ENCODE results near the gene MCC. TPM values are rescaled to one million over a fixed set of nuclear protein-coding genes. Genes with fewer than 3 reads are reported as not detected.

MCC gene
- total and polyA plus RNA-seq, 2 donors (not counting 1 experiment from before 2014, with no cell fraction given): 0.09 to 0.32 TPM

DNA sequence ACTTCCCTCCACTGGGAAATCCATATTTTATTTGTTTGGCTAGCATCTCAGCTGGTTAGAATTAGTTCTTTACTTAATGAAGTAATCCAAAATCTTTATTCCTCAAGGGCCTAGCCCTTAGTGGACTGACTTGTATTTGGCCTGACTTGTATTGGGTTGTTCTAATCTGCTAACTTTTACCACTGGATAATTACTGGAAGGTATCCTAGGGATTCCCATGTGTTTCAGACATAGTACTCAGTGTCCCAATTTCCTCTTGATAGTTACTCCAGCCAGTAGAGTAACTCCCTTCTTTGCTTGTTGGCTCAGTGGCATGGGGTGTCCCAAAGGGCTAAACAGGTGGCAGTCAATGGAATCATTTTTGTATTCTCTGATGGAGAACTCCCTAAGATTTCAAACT lies 355.7 kb downstream of the MCC start:
- no peak for ATAC-seq (ENCODE audit: low read depth)
- no peak overlapping the region for H3K27ac Mint-ChIP-seq

DNA sequence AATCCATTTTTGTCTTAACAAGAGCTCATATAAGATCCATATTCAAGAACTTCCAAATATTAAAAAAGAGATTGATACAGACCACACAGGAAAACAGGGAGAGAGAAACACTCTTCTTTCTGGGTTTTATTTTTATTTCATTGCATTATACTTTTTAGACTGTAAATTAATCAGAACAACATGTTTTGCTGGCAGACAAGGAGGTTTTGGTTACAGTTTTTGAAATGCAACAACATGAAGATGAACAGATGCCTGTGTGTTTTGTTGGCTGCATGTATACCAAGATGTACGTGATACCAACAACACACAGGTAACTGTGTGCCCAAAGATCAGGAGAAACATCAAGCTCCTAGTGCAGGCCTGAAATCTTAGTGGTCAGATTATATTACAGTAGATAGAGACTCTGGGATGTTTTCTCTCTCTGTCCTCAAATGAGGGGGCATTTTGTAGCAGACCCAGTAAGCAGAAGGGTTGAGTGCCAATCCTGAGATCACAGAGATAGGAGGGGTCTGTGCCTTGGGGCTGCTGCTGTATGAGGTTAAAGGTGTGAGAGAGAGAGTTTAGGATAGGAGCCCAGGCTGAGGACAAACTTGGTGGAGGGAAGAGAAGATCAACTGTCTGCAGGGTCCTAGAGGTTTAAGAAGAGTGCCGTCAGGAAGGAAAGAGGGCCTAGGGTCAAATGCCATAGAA lies 359.5 kb downstream of the MCC start:
- POLR2A ChIA-PET: no interaction called here

More for the DNA sequence above, 355.7 kb downstream of the MCC start:
- Mint-ChIP-seq H3K9me3 (ENCODE audit: insufficient read depth) (no peaks in the 10 kb centered on the region), H3K4me1 (no peaks in the 10 kb centered on the region), H3K27me3 (peaks cover 10% of the 10 kb centered on the region), H3K4me3 (no peak overlapping the region)
- H3K36me3 ChIP-seq (replicated peaks in 1 of 2; ENCODE audit: control extremely low read depth in 1 of 2, control insufficient read depth in 1 of 2, extremely low read depth in 1 of 2, insufficient read depth in 2 of 2, low read length in 1 of 2): no peaks in the 10 kb centered on the region
- TF ChIP-seq, protein P1, sequence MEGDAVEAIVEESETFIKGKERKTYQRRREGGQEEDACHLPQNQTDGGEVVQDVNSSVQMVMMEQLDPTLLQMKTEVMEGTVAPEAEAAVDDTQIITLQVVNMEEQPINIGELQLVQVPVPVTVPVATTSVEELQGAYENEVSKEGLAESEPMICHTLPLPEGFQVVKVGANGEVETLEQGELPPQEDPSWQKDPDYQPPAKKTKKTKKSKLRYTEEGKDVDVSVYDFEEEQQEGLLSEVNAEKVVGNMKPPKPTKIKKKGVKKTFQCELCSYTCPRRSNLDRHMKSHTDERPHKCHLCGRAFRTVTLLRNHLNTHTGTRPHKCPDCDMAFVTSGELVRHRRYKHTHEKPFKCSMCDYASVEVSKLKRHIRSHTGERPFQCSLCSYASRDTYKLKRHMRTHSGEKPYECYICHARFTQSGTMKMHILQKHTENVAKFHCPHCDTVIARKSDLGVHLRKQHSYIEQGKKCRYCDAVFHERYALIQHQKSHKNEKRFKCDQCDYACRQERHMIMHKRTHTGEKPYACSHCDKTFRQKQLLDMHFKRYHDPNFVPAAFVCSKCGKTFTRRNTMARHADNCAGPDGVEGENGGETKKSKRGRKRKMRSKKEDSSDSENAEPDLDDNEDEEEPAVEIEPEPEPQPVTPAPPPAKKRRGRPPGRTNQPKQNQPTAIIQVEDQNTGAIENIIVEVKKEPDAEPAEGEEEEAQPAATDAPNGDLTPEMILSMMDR (IDR thresholded peaks at IDR 0.05): no peak
- no peak for TF ChIP-seq EZH2 (IDR thresholded peaks at IDR 0.05; ENCODE audit: borderline replicate concordance, insufficient read depth, low read depth, low read length, poor library complexity, severe bottlenecking)
- intact Hi-C loops (cut with micrococcal nuclease): no loop called here
- no peak overlapping the region for H3K4me2 ChIP-seq (replicated peaks; ENCODE audit: low read depth, low read length, poor library complexity, severe bottlenecking)
- peaks cover 0 to under 1% (median 0%) of the 10 kb centered on the region in 4 experiments for H3K27me3 ChIP-seq (replicated peaks in 1 of 4; ENCODE audit: control extremely low read depth in 1 of 4, control insufficient read depth in 3 of 4, insufficient read depth in 4 of 4, low read length in 3 of 4)
- H3K4me3 ChIP-seq (ENCODE audit: control extremely low read depth in 1 of 5, extremely low read depth in 1 of 5, insufficient read depth in 1 of 5, low read depth in 2 of 5, low read length in 4 of 5): no peak overlapping the region
- no peaks in the 10 kb centered on the region for H4K20me1 ChIP-seq (ENCODE audit: control insufficient read depth, insufficient read depth, low read length, poor library complexity, severe bottlenecking)
- H3K79me2 ChIP-seq (ENCODE audit: control insufficient read depth, insufficient read depth, low read length): no peaks in the 10 kb centered on the region
- H3K9ac ChIP-seq (ENCODE audit: low read length): no peak overlapping the region
- H2AFZ ChIP-seq (ENCODE audit: insufficient read depth, low read depth, low read length, poor library complexity, severe bottlenecking): no peak overlapping the region
- H3K4me1 ChIP-seq (ENCODE audit: control insufficient read depth in 2 of 2, insufficient read depth in 2 of 2, low read length in 2 of 2): no peaks in the 10 kb centered on the region
- ChIA-PET POLR2A (no interaction called here), CTCF (no interaction called here)
- H3K27ac ChIP-seq (ENCODE audit: low read length in 2 of 2): no peak overlapping the region
- DNase-seq: no peak
- H3K9me3 ChIP-seq (ENCODE audit: control extremely low read depth in 1 of 3, control insufficient read depth in 2 of 3, insufficient read depth in 1 of 3, low read length in 2 of 3): no peaks in the 10 kb centered on the region

More for the DNA sequence above, 359.5 kb downstream of the MCC start:
- DNase-seq: no peak
- H3K79me2 ChIP-seq (ENCODE audit: control insufficient read depth, insufficient read depth, low read length): no peaks in the 10 kb centered on the region
- ATAC-seq (ENCODE audit: low read depth): no peak
- H3K4me1 ChIP-seq (ENCODE audit: control insufficient read depth in 2 of 2, insufficient read depth in 2 of 2, low read length in 2 of 2): no peaks in the 10 kb centered on the region
- no peaks in the 10 kb centered on the region for H3K9me3 ChIP-seq (ENCODE audit: control extremely low read depth in 1 of 3, control insufficient read depth in 2 of 3, insufficient read depth in 1 of 3, low read length in 2 of 3)
- H3K36me3 ChIP-seq (replicated peaks in 1 of 2; ENCODE audit: control extremely low read depth in 1 of 2, control insufficient read depth in 1 of 2, extremely low read depth in 1 of 2, insufficient read depth in 2 of 2, low read length in 1 of 2): no peaks in the 10 kb centered on the region
- no peaks in the 10 kb centered on the region for H3K4me1 Mint-ChIP-seq
- peaks cover 16% of the 10 kb centered on the region for H3K27me3 Mint-ChIP-seq
- H3K27ac Mint-ChIP-seq: no peak overlapping the region
- no peak overlapping the region for H2AFZ ChIP-seq (ENCODE audit: insufficient read depth, low read depth, low read length, poor library complexity, severe bottlenecking)
- 50% methylated on average over 2 of the region's 2 CpGs for WGBS (ENCODE audit: insufficient coverage)
- CTCF ChIA-PET: no interaction called here
- H4K20me1 ChIP-seq (ENCODE audit: control insufficient read depth, insufficient read depth, low read length, poor library complexity, severe bottlenecking): no peaks in the 10 kb centered on the region
- intact Hi-C loops (cut with micrococcal nuclease): no loop called here
- TF ChIP-seq EZH2 (IDR thresholded peaks at IDR 0.05; ENCODE audit: borderline replicate concordance, insufficient read depth, low read depth, low read length, poor library complexity, severe bottlenecking): no peak
- TF ChIP-seq, protein P1 (IDR thresholded peaks at IDR 0.05): no peak
- H3K9me3 Mint-ChIP-seq (ENCODE audit: insufficient read depth): peaks cover 4% of the 10 kb centered on the region
- H3K27me3 ChIP-seq (replicated peaks in 1 of 4; ENCODE audit: control extremely low read depth in 1 of 4, control insufficient read depth in 3 of 4, insufficient read depth in 4 of 4, low read length in 3 of 4): no peaks in the 10 kb centered on the region
- no peak overlapping the region for H3K27ac ChIP-seq (ENCODE audit: low read length in 2 of 2)
- no peak overlapping the region for H3K4me2 ChIP-seq (replicated peaks; ENCODE audit: low read depth, low read length, poor library complexity, severe bottlenecking)
- H3K4me3 Mint-ChIP-seq: no peak overlapping the region
- no peak overlapping the region for H3K4me3 ChIP-seq (ENCODE audit: control extremely low read depth in 1 of 5, extremely low read depth in 1 of 5, insufficient read depth in 1 of 5, low read depth in 2 of 5, low read length in 4 of 5)
- H3K9ac ChIP-seq (ENCODE audit: low read length): no peak overlapping the region

All from B cell (primary cell).